GM18499 (cell line): ENCODE results near the gene AKAP13.

Source experiments
- ATAC-seq: cut with Tn5 transposase; IDR thresholded peaks from one replicate; pipeline ENCODE4 v1.9.1; 2021; ENCODE audit warnings: moderate number of reproducible peaks; ENCODE audit not compliant: insufficient read depth, unreplicated experiment

Gene AKAP13

GRCh38 chr15:85770096-85771041 is 390.0 kb downstream of the AKAP13 start:
- no peak for ATAC-seq

GRCh38 chr15:85771271-85771670 is 390.9 kb downstream of the AKAP13 start:
- no peak for ATAC-seq

DNA sequence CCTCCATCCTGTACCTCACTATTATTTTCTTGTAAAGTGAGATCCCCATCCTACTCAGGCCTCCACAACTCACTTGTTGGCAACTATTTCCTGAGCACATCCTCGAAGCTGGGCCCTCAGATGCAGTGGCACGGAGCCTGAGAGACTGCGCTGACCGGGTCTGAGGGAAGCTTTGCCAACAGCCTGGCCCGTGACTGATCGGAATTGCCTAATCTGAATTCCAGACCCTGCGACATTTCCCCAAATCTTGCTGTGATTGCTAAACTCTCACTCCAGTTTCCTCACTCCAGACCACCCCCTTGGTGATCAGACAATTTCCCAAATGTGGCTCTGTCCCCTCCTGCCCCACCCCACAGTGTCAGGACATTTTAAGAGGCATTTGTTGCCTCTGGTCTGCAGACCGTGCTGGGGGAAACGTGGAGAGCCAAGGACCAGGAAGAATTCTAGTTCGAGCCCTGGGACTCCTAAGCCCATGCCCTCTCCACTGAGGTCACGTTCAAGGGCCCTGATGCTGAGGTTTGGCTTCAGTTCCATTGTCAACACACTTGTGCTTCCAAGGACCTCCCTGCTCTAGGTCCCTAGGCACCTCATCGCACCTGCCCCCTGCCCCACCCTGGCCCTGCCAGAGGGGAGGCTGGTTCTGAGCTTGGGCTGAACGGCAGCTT is 391.5 kb downstream of the AKAP13 start:
- no peak for ATAC-seq

DNA sequence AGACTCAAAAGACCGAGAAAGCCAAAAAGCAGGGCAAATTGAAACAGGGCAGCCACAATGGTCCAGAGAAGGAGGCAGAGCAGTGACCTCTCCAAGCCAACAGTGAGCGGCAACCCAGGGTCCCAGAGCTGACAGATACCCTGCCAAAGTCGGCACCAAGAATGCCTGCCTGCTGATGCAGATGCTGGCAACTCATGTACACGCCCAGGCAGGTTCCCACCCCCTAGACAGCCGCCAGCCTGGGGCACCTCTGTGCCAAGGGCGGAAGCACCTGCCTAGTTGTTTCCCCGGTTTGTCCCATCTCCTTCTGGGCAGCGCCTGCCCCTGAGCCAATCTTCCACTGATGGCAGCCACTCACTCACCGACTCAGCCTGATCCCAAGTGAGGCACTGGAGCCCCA is 392.3 kb downstream of the AKAP13 start:
- no peak for ATAC-seq

DNA sequence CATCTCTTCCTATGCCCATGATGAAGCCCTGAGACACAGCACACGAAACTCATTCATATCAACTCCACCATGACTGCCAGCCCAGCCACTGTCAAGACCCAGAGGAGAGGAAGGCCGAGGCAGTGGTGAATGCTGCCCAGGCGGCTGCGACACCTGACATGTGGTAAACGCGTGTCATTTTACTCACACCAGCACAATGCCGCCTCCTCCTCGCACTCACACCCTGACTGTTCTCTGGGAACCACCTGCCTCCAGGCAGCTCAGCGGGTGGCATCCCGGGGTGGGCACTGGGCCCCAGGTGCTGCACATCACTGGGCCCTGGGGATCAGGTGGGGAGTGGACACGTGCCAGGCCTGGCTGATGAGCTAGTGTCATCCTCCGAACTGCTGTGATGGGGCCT is 392.8 kb downstream of the AKAP13 start:
- no peak for ATAC-seq

GRCh38 chr15:85773970-85774369 is 393.6 kb downstream of the AKAP13 start:
- ATAC-seq = no peak

GRCh38 chr15:85777250-85778106 is 397.1 kb downstream of the AKAP13 start:
- ATAC-seq = no peak

DNA sequence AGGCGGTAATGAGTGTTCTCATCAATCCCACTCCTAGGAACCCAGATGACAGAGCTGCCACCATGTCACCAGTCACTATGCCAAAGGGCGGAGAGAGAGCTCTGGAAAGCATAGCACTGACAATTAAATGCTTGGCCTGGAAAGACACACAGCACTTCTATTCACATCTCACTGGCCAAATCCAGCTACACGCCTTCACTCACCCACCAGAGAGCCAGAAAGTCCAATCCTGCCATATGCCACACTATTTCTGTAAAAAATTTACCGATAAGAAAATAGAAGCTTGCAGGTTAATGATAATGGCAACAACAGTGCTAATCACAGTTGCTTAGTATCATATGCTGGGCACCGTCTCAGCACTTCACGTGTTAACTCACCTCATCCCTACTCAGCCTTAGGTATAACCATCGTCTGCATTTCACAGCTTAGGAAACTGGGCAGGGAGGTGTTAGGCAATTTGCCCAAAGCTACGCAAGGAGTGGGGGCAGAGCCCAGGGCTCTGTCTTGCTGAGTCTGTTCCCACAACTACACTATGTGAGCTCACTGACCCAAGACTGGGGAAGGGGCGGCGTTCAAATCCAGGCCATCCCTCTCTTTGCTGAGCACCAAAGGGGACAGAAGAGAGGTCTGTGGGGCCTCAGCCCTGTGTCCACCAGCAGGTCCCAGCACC is 397.8 kb downstream of the AKAP13 start:
- no peak for ATAC-seq

DNA sequence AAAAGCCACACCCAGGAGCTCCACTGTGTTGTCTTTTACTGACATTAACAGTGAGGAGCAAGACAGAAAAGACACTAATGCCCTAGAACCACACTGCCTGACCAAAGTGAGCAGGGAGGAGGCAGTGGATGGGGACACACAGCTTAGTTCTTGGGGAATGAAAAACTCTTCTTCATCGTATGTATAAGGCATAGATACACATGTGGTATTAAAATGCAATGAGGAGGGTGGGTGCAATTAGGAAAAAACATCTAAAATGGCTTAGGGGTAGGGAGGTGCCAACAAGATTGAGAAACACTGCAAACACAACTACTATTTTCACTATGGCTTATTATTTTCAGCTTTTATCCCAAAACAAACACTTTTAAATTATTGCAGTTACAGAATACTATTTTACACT is 398.8 kb downstream of the AKAP13 start:
- ATAC-seq = no peak

GRCh38 chr15:85780225-85780985 is 400.0 kb downstream of the AKAP13 start:
- no peak for ATAC-seq

GRCh38 chr15:85781099-85781498 is 400.7 kb downstream of the AKAP13 start:
- ATAC-seq = no peak

DNA sequence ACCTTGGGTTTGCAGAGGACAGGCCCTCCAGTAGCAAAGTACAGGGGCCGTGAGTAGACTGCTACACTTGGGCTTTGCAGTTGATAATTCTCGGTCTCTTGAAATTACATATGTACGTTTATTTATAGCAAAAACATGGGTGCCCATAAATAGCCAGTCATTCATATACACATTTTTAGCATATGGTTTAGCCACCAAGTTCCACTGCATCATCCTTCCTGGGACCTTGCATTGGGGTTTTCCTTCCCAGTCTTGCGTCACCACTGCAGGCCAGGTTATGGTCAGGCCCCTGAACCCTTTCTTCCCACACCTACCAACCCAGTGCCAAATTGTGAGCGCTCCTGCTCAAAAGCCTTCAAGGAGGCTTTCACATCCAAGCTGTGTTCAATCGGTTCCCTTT is 401.7 kb downstream of the AKAP13 start:
- no peak for ATAC-seq

GRCh38 chr15:85785887-85786780 is 405.7 kb downstream of the AKAP13 start:
- ATAC-seq = no peak

GRCh38 chr15:85786781-85787114 is 406.3 kb downstream of the AKAP13 start:
- no peak for ATAC-seq

DNA sequence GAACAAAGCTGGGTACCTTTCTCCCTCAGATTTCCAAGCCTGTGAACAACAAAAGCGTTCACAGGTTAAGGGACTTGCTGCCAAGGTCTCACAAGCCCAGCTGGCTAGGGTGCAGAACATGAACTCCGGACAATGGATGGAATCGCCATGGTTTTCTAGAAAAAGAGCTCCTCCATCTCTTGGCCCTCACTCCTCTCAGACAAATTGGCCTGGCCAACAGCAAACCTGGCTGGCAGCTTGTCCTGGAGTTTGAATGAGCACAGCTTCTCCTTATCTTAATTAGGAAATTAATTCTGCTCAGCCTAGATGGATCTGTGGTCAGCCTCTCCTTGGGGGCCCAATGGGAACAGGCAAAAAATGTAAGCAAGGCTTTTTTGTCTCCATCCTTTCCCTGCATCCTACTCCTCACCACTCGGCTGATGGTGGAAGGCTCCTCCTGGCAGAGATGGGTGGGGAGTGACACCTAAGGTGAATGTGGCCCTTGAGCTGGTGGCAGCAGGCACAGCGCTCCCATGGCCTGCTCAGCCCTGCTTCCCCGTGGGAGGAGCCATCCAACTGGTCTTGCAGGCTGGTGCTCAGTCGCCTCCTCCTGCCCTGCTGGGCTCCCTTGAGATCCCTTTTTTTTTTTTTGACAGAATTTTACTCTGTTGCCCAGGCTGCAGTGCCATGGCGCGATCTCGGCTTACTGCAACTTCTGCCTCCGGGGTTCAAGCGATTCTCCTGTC is 408.5 kb downstream of the AKAP13 start:
- no peak for ATAC-seq

GRCh38 chr15:85789496-85789875 is 409.1 kb downstream of the AKAP13 start:
- no peak for ATAC-seq

DNA sequence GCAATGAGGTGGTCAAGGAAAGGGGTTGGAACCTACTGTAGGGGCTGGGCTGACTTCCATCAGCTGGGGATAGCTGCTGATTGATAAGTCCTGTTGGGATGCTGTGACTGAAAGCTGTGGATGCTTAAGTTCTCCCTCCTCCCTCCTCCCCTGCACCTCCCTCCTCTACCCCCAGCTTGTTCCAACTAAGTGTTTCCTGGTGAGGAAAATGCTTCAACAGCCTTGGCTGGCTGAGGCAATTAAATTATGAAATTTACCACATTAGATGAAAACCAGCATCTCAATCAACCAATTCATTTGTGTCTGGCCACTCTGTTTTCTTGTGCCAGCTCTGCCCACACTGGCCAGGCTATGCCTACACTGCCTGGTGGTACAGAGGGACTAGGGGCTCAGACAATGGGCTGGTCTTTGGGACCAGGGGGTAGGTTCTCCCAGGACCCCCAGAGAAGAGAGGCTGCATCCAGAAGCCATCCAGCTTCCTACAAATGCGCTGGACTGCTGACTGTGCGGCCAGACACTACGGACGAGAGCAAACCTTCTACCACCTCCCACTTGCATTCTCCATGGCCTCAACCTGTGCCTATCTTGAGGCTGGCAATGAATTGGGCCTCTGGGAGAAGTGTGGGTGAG is 411.8 kb downstream of the AKAP13 start:
- no peak for ATAC-seq
